Stimulated activated CD4-positive, alpha-beta T cell treated with anti-CD3 and anti-CD28 coated beads, Interleukin-12 subunit alpha, Interleukin-12 subunit beta, amount 100 ng/mL, for 4 hours (primary cell): ENCODE measurements around the gene SULT1A1.
"Not testable (repeated sequence)": the region's sequence is repeated elsewhere in the genome, so short reads cannot be mapped to it uniquely, and the experiment has no call there.

Source experiments
- DNase-seq: peaks from one replicate; pipeline ENCODE4 v3.0.0-alpha.2; 2020

SULT1A1 gene

DNA sequence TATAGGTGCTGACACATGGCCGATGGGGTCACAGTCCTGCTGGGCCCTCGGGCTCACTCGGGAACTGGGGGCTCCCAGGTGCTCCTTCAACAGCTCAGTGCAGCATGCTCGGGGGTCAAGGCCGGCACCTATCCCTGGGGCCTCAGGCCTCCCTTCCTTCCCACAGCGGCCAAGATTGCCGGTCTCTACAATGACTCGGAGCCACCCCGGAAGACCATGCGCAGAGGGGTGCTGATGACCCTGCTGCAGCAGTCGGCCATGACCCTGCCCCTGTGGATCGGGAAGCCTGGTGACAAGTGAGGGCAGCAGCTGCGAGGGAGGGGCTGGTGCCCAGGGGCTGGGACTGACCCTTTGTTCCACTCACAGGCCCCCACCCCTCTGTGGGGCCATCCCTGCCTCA lies 19.9 kb downstream of the SULT1A1 start:
- DNase-seq: no peak

DNA sequence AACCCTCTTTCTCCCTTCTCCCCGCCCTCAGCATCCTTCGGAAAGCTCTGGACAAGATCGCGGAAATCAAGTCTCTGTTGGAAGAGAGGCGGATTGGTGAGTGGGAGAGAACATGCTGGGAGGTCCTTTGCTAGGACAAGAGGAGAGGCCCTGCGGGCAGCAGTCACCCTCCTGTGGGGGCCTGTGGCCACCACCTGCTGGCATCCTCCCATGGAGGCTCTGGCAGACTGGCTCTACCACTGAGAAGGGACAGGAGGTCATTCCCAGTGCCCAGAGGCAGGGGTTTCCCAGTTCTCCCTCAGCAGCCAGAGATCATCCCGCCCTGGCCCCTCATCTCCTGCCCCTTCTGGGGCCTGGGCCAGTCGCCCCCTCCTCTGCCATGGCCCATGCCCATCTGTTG lies 20.8 kb downstream of the SULT1A1 start:
- DNase-seq: no peak

DNA sequence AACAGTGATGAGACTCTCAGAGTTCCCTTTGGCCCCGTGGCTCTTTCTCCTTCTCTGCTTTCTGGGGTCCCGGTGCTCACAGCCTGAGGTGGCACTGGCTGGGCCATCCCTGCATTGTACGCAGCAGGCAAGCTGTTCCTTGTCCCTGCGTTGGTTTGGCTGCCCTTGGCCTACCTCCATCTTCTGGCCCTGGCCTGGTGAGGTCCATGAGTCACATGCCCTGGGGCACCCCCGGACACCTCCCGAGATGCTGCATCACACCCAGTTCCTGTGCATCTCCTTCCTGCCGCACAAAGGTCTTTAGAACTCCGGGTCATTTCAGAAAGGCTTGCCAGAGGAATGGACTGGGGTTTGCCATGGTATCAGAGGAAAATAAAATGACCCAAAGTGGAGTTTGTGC lies 22.5 kb downstream of the SULT1A1 start:
- no peak for DNase-seq

DNA sequence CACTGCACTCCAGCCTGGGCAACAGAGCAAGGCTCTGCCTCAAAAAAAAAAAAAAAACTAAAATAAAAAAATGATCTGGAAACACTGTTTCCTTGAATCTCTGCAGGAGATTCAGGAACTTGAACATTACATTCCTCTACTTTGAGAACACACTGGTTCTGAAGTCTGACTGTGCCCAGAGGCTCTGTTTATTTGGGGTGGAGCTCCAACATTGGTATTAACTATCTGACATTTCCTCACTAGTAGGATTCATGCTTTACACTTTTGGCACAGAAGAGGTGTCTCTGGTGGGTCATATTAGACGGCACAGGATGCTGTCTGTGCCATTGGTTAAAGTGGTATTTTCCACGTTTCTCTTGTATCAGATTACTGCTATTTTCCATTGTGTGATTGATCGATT lies 23.4 kb downstream of the SULT1A1 start:
- no peak for DNase-seq

DNA sequence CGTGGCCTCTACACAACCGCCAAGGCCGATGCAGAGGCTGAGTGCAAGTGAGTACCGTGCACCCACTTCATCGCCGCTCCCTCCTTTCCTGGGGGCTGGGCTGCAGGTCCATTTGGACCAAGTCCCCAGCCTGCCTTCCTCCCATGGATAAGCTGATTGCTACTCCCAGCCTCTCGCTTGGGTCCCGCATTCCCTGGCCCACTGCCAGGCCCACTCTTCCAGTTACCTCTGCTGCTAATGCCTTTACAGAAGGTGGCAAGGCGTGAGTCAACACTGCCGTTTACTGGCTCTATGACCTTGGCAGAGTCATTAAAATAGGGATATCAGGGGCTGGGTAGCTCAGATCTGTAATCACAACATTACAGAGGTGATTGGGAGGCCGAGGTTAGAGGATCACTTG lies 24.2 kb downstream of the SULT1A1 start:
- no peak for DNase-seq

DNA sequence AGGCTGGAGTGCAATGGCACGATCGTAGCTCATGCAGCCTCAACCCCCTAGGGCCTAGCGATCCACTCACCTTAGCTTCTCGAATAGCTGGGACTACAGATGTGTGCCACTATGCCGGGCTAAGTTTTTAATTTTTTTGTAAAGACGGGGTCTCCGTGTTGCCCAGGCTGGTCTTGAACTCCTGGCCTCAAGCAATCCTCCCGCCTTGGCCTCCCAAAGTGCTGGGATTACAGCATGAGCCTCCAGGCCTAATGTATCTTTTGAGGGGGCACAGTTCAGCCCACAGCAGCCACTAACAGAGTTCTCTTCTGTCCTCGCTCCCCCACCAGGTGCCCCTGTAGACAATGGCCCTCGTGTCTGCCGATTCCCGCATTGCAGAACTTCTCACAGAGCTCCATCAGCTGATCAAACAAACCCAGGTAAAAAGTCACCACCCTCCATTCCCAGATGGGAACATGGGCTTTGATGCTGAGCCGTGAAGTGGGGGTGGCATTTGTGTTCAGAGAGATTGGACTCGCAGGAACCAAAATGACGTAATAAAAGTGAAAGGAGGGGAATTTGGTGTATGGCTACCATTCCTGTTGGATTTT lies 29.0 kb downstream of the SULT1A1 start:
- no peak for DNase-seq

DNA sequence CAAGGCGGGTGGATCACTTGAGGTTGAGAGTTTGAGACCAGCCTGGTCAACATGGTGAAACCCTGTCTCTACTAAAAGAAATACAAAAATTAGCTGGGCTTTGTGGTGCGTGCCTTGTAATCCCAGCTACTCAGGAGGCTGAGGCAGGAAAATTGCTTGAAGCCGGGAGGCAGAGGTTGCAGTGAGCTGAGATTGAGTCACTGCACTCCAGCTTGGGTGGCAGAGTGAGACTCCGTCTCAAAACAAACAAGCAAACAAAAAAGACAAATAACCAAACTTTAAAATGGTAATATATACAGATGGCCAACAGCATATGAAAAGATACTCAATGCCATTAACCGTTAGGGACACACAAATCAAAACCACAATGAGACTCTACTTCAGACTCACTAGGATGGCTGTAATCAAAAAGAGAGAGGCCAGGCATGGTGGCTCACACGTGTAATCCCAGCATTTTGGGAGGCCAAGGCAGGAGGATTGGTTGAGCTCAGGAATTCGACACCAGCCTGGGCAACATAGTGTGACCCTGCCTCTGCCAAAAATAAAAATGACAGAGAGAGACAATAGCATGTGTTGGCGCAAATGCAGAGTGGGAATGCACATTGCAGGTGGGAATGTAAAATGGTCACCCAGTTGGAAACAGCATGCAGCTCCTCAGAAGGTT lies 34.3 kb downstream of the SULT1A1 start:
- no peak for DNase-seq

DNA sequence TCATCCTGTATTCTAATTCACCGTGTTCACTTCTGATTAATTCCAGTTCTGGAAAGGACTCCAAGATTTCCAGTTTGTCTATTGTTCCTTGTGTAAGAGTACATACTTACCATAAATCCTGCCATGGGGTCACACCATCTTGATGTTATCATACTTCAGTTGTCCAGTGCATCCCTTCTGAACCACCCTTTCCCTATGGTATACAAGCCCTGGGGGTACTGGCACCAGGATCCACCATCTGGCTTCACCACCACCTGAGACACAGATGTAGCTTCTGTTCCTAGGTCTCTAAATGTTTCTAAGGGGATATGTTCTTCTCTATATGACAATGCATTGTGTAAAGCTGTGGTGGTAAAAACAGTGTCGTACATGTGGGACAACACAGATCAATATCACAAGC lies 34.9 kb downstream of the SULT1A1 start:
- no peak for DNase-seq

DNA sequence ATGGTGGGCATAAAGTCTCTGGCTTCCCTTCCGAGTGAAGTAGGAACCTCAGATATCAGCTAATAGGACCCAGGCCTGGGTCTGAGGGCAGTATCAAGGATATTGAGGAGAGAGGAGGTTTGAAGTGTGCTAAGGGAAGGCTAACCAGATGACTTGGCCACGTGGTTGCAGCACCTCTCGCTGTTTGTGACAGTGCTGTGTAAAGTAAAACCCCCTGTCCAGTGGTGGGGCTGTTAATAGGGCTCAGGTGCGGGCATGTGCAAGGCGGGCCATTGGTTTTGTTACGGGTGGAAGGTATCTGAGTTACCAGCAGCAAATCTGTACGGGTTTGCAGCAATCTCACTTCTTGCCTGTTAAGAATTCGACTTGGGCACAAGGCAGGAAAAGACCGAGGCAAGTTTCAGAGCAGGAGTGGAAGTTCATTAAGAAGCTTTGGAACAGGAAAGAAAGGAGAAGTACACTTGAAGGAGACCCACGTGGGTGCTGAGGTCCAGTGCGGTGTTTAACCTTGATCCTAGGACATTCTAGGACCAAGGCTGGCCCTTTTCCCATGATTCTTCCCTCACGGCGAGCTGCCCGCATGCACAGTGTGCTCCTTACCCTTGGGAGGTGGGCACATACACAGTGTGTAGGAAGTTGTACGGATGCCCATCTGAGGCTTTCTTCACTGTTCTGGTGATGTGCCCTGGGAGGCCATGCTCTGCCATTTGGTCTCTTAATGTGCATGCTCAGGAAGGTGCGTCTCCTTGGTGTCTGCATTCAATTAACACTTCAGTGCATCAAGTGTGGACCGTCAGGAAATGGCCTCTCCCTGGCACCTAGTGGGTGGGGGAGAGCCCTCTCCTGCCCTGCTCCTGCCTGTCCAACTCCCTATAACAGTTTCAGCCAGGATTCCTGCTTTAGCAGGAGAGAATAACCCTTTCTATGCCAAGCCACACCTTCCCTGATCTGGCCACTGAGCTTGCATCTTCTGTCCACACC lies 35.8 kb downstream of the SULT1A1 start:
- no peak for DNase-seq

DNA sequence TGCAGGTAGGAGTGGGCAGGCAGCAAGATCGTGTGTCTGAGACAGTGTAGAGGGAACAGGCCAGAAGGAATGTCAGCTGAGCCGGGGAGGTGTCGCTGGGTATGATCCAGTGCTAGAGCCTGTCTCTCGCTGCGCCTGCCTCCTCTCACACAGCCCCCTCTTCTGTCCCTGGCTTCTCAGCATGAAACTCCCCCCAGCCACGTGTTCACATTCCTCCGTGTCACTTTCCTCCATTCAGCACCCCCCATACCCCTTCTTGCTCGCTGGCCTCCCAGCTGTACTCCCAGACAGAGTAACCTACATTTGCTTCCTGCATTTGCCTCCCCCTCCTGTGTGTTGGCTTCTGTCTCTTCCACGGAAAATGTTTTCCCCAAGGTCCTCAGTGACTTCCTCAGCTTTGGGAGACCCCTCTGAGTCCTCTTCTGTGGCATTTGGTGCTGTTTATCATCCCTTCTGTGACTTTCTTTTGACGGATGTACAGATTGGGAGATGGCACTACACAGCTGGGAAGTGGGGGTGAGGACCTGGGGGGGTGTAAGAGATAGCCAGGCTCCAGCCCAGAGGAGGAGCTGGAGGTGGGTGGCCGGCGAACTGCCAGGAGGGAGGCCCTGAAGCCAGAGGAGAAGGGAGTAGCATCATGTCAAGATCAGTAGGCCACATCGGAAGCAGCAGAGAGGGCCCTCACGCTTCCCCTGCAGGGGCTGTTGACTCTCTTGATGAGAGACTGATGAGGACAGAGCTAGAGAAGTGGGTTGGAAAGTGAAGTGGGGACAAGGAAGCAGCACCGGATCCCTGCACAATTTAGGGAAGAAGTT lies 36.9 kb downstream of the SULT1A1 start:
- no peak for DNase-seq

DNA sequence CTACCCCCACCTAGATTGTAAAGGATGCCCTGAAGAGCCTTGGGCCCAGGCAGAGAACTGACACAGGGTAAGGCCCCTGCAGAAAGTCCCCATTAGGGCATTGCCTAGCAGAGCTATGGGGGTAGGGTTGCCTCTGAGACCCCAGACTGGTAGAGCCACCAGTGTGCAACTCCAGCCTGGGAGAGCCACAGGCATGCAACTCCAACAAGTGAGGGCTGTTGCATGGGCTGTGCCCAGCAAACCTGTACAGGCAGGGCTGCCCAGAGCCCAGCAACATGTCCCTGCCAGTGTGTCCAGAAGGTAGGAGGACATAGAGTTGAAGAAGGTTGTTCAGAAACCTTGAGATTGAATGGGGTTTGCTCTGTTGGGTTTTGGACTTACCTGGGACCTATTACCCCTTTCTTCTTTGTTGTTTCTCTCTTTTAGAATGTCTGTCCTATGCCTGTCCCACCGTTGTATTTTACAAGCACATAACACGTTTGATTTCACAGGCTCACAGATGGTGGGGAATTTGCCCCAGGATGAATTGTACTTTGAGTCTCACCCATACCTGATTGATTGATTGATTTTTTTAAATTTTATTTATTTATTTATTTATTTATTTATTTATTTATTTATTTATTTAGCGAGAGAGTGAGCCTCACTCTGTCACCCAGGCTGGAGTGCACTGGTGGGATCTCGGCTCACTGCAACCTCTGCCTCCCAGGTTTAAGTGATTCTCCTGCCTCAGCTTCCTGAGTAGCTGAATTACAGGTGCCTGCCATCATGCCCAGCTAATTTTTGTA lies 39.7 kb downstream of the SULT1A1 start:
- no peak for DNase-seq

DNA sequence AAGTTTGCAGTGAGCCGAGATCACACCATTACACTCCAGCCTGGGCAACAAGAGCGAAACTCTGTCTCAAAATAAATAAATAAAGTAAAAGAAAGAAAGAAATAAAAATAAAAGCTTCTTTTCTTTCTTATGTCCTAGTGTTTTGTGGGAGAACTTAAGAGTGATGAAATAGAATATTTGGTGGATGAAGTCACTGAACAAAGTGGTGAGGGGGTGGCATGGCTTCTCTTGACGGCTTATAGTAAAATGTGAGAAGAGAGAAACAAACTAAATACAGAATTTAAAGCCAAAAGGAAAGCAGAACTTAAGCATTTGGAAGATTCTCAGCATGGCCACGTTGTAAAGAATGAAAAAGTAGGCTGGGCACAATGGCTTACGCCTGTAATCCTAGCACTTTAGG lies 40.8 kb downstream of the SULT1A1 start:
- no peak for DNase-seq

DNA sequence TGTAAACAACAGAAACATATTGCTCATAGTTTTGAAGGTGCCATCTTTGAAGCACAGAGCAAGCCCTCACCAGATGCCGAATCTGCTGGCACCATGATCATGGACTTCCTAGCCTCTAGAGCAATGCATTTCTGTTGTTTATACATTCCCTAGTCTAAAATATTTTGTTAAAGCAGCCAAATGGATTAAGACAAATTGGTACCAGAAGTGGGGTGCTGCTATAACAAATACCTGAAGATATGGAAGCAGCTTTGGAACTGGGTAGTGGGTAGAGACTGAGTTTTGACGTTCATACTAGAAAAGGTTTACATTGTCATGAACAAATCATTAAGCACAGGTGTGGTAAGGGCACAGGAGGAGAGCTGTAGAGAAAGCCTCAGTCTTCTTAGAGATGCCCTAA lies 42.6 kb downstream of the SULT1A1 start:
- DNase-seq: no peak

DNA sequence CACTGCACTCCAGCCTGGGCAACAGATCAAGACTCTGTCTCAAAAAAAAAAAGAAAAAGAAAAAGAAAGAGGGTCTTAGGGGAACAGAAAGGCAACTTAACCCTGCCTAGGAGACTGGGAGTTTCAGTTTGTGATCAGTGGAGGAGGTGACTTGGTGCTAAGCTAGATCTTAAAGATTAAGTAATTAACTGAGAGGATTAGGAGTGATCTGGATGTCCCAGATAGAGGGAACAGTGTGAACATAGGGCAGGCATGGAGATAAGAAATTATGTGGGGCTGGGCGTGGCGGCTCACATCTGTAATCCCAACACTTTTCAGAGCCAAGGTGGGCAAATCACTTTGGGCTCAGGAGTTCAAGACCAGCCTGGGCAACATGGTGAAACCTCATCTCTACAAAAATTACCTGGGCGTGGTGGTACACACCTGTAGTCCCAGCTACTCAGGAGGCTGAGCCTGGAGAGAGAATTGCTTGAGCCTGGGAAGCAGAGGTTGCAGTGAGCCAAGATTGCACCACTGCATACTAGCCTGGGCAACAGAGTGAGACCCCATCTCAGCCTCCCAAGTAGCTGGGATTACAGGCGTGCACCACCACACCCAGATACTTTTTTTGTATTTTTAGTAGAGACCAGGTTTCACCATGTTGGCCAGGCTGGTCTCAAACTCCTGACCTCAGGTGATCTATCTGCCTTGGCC lies 43.5 kb downstream of the SULT1A1 start:
- not testable (repeated sequence) for DNase-seq

DNA sequence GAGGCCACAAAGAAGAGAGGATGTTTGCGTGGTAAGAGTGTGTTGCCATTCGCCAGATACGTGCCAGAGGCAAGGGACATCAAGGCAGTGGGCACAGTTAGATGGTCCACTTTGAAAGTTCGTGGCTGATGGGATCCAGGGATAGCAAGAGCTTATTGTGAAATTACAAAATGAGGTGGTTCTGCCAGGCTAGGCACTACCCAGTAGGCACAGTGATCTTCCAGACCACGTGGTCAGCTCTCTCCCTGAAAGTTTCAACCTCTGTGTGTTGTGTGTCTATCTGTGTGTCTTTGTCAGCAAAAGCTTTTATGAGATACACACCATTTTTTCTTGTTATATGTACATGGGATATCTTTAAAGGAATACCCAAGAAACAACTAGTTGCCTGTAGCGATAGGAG lies 46.6 kb downstream of the SULT1A1 start:
- no peak for DNase-seq

DNA sequence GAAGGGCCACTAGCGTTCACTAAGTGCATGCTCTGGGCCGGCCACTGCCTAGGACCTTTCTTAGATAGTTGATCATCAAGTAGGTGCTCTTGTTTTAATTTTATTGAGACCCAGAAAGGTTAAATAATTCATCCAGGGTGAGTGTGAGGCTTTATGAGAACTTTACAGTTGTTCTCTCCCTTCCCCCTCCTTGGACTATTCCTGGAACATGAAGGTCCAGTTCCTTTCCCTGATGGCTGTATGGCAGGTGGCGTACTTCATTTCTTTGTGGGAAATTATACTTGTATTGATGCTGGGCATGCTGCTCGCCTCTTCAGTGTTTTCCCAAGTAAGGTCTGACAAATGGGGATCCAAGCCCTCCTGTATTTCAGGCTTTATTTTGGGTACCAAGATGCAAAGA lies 47.6 kb downstream of the SULT1A1 start:
- no peak for DNase-seq

DNA sequence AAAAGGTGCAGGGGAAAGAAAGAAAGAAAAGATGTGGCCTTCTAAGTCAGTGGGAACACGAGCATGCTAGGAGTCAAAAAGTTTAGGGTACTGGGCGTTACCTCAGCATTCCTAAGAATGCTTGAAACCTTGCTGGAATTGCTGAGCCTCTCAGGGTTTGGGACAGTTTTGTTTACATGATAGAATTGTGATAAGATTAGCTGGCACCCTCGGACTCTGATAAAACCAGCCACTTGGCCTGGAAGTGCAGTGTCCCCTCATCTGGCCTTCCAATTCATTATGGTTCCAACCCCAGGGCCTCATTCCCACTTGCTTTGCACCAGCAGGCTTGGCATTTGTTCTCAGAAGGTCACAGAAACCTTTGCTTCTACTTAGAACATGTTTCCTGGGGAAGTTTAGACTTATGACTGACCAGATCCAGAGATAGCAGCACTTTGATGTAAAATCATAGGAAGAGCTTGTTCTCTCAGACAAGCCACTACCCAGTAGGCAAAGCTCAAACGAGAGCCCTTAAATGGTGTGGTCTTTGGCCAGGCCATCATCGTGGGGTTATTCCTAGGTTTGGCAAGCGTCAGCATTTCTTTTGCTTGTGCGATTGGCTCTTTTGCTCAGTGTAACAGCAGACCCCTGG lies 48.2 kb downstream of the SULT1A1 start:
- DNase-seq: no peak

DNA sequence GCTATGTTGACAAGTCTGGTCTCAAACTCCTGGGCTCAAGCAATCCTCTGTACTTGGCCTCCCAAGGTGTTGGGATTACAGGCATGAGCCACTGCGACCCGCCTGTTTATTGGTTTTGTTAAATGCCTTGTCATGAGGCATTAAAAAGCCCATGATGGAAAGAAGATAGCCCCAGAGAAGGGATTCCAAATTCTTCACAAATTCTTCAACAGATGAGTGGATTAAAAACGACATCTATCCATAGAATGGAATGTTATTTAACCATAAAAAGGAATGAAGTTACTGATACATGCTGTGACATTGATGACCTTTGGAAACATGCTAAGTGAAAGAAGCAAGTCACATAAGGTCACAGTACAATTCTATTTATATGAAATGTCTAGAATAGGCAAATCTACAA lies 51.4 kb downstream of the SULT1A1 start:
- no peak for DNase-seq

DNA sequence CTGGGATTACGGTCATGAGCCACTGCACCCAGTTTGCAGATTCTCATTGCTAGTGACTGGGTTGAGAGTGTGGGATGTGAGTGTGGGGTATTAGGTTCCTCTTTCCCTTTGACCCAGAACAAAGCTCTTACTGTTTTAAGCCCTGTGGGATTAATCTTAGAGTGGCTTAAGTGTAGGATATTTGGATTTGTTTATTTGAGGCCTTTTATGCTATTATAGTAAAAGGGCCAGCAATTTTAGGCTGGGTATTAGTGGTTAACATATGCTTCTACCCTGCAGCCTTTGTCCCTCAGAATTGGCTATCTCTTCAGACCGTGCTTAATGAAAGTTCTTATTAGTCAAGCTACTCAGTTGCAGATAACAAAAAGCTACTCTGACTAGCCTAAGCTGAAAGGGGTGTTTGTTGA lies 52.9 kb downstream of the SULT1A1 start:
- no peak for DNase-seq

DNA sequence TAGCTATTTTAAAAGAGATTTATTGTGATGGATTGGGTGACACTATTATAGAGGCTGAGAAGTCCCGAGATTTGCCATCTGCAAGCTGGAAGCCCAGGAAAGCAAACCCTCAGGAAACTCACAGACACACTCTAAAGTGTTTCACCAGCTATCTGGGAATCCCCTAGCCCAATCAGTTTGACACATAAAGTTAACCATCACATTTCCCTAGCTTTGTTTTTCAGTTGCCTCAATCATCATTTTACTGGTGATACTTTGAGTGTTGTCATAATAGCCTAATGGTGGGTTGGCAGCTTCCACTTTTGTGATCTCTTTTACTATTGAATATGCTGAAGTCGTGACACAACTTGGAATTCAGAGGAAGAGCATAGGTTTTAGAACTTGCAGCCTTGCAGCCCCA lies 54.3 kb downstream of the SULT1A1 start:
- no peak for DNase-seq
